MCF 10A (cell line): ENCODE data around the gene GPR143. TPM values are rescaled to one million over a fixed set of nuclear protein-coding genes. Genes with fewer than 3 reads are reported as not detected.

Experiments
- BruUV-seq: library from RNA; stranded (reverse); fragments of 400-500 nt; replicated peaks from 2 replicates; lab custom pipeline; 2021; lab: Mats Ljungman, UMichigan
- CTCF ChIA-PET: fragments of 300-600 bp; sonication (Branson Sonifier 250); formaldehyde crosslinking; extraction: SDS; loops from one replicate; lab custom pipeline; 2021; ENCODE audit warnings: antibody characterized with exemption, inconsistent platforms; lab: Yijun Ruan, JAX
- POLR2A ChIA-PET: fragments of 300-600, 350-650 bp; sonication (Branson Sonifier 250); formaldehyde crosslinking; extraction: SDS; loops from one replicate; lab custom pipeline; 2020; ENCODE audit warnings: antibody characterized with exemption, inconsistent platforms; lab: Yijun Ruan, JAX
- DNase-seq: peaks from one replicate; pipeline ENCODE4 v3.0.0-alpha.2; 2018; ENCODE audit not compliant: unreplicated experiment
- H3K27ac Mint-ChIP-seq: one replicate; pipeline ENCODE4 v1.8.0; 2022; ENCODE audit warnings: mild to moderate bottlenecking, low read depth, mixed read lengths; ENCODE audit not compliant: unreplicated experiment
- H3K27me3 Mint-ChIP-seq: one replicate; pipeline ENCODE4 v1.8.0; 2022; ENCODE audit warnings: mixed read lengths; ENCODE audit not compliant: insufficient read depth, unreplicated experiment
- H3K36me3 Mint-ChIP-seq: one replicate; pipeline ENCODE4 v1.8.0; 2022; ENCODE audit warnings: mild to moderate bottlenecking, moderate library complexity, mixed read lengths; ENCODE audit not compliant: insufficient read depth, unreplicated experiment
- H3K4me1 Mint-ChIP-seq: one replicate; pipeline ENCODE4 v1.8.0; 2022; ENCODE audit warnings: mixed read lengths; ENCODE audit not compliant: insufficient read depth, unreplicated experiment
- H3K4me3 Mint-ChIP-seq: one replicate; pipeline ENCODE4 v1.8.0; 2022; ENCODE audit warnings: mild to moderate bottlenecking, moderate library complexity, mixed read lengths; ENCODE audit not compliant: unreplicated experiment
- H3K9me3 Mint-ChIP-seq: one replicate; pipeline ENCODE4 v1.8.0; 2022; ENCODE audit warnings: mixed read lengths; ENCODE audit not compliant: unreplicated experiment
- CTCF ChIP-seq: fragments of 200-600 bp; IDR thresholded peaks from one replicate; pipeline ENCODE4 v1.8.0; 2022; ENCODE audit warnings: antibody characterized with exemption, mild to moderate bottlenecking; ENCODE audit not compliant: unreplicated experiment
- intact Hi-C: fragments of 100-400 bp; cut with micrococcal nuclease; formaldehyde crosslinking; loops from 2 replicates; pipeline ENCODE4 v1.14.1; 2022
- total RNA-seq: library from RNA; stranded (reverse); gene quantifications from 2 replicates; pipeline ENCODE4 v1.2.3, GENCODE V29; 2022

Gene GPR143
- total RNA-seq, 1 experiment from 2014 or later: 0.77 TPM

DNA sequence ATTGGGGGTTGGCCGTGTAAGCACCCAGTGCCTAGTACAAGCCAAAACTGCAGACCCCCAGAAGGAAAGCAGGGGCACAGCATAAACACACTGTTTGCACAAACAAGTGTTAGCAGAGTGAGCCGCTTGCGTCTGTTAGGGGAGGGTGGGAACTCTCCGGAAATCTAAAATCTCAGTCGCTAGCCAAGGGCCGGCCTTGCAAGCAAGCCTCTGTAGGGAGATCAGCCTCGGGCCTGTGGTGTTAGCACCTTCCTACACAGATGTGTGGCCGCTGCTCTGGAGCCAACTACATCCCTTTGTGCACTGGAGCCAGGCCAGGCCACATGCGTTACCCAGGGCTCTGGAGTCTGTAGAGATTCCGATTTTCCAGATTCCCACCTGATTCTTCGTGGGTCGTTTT is 67.1 kb downstream of the GPR143 start:
- DNase-seq: no peak
- Mint-ChIP-seq H3K9me3 (no peaks in the 10 kb centered on the region), H3K36me3 (peaks cover 23% of the 10 kb centered on the region), H3K27me3 (no peaks in the 10 kb centered on the region), H3K4me3 (no peak overlapping the region), H3K4me1 (no peaks in the 10 kb centered on the region), H3K27ac (no peak overlapping the region)
- ChIA-PET POLR2A (no interaction called here), CTCF (no interaction called here)
- intact Hi-C loops: no loop called here
- no TSS peak for BruUV-seq
- TF ChIP-seq CTCF: no peak

DNA sequence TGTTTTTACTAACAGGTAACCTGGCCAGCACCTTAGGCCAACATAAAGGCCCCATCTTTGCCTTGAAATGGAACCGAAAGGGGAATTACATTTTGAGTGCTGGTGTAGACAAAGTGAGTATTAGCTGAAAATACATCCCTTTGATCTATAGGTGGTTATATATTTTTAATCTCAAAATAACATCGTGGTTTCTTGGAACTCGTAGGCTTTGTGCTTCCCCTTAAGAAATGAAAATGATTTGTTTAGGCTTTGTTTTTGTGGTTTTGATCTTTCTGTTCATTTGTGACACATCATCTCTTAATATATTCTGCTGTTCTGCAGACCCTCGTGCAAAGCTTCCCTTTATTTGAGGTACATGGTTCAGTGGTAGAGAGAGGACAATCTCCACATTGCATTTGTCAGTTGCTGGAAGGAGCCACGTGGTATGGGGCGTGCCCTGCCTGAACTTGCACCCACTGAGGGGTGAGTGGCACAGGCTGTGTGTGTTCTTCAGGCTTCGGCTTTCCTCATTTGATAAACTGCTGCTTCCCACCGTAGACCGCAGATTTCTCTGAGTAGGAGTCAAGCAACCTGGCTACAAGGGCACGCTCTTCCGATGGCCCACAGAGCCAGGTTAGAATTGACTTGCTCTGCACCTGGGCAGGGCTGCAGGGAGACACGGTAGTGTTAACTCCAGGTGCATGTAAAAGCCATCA is 72.2 kb downstream of the GPR143 start:
- Mint-ChIP-seq H3K9me3 (no peaks in the 10 kb centered on the region), H3K27ac (no peak overlapping the region), H3K27me3 (no peaks in the 10 kb centered on the region), H3K4me3 (no peak overlapping the region), H3K36me3 (peaks cover 17% of the 10 kb centered on the region), H3K4me1 (no peaks in the 10 kb centered on the region)
- intact Hi-C loops: no loop called here
- no peak for TF ChIP-seq CTCF
- POLR2A ChIA-PET: no interaction called here
- BruUV-seq: no TSS peak
- CTCF ChIA-PET: interaction anchor here (0.8 kb wide), 1 partner anchor 1329 kb away, joined by 3 read pairs; no protein-coding TSS in a partner anchor
- DNase-seq: no peak

GRCh38 chrX:9690046-9690445 is 75.6 kb downstream of the GPR143 start:
- H3K4me1 Mint-ChIP-seq: no peaks in the 10 kb centered on the region
- no peak for TF ChIP-seq CTCF
- H3K4me3 Mint-ChIP-seq: no peak overlapping the region
- no peak for DNase-seq
- no peaks in the 10 kb centered on the region for H3K27me3 Mint-ChIP-seq
- no TSS peak for BruUV-seq
- no peaks in the 10 kb centered on the region for H3K9me3 Mint-ChIP-seq
- POLR2A ChIA-PET: no interaction called here
- intact Hi-C loops: no loop called here
- CTCF ChIA-PET: interaction anchor here (0.6 kb wide), 1 partner anchor 386 kb away, joined by 4 read pairs; no protein-coding TSS in a partner anchor
- peaks cover 31% of the 10 kb centered on the region for H3K36me3 Mint-ChIP-seq
- H3K27ac Mint-ChIP-seq: no peak overlapping the region

DNA sequence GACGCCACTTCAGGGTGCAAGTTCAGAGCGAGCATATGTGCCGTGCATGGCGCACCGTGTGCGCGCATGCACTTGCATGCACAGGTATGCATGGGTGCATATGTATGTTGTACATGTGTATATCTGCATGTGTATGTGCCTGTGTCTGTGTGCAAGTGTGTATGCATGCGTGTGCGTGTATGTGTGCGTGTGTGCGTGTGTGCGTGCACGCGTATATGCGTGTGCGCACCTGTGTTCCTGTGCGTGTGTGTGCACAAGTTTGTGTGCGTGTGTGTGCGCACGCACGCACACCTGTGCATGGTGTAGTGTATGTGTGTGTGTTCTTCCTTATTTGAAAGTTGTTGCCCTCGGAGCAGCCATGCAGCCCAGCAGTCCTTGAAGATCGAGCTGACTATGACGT is 76.8 kb downstream of the GPR143 start:
- no peaks in the 10 kb centered on the region for H3K9me3 Mint-ChIP-seq
- no peak overlapping the region for H3K27ac Mint-ChIP-seq
- DNase-seq: no peak
- BruUV-seq: no TSS peak
- CTCF ChIA-PET: no interaction called here
- POLR2A ChIA-PET: no interaction called here
- H3K4me1 Mint-ChIP-seq: no peaks in the 10 kb centered on the region
- peaks cover 24% of the 10 kb centered on the region for H3K36me3 Mint-ChIP-seq
- H3K4me3 Mint-ChIP-seq: no peak overlapping the region
- H3K27me3 Mint-ChIP-seq: no peaks in the 10 kb centered on the region
- TF ChIP-seq CTCF: no peak
- intact Hi-C loops: no loop called here
